Posterior cingulate gyrus (tissue), 11 donors: ENCODE data around the gene EAPP.
A peak's percentile ranks its signal among the peaks of the same experiment; 100 is the strongest.
"Not testable (repeated sequence)": the region's sequence is repeated elsewhere in the genome, so short reads cannot be mapped to it uniquely, and the experiment has no call there.

ENCODE experiments used
- DNase-seq, 10 donors: peaks; one replicate each; pipeline versions ENCODE4 v3.0.0 to v3.0.0-alpha.2; 2020 to 2021; ENCODE audit warnings: mixed read lengths in 3 of 10
- intact Hi-C: fragments of 100-400 bp; cut with DNase I; formaldehyde crosslinking; loops from one replicate; pipeline ENCODE4 v1.15.1; 2023

Gene EAPP

DNA sequence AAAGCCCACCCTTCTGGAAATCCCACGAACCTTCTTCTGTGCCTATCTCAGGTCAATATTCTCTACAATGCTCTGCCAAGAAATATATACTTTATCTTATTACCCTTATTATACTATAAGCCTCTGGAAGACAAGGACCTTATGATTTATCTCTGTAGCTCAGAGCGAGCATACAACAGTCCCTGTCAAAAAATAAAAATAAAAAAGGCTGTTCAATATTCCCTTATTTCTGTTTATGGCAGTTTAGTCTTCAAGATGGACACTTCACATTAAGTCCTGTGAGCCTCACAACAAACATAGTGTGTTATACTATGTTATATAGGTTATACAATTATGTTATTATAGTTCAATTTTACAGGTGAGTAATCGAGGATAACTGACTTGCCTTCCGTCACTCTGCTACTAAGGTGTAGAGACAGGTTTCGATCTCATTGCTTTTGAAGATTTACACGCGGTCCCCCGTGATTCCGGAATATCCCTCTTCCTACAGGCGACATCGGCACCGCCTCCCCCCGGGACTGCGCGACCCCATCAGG lies 562 bp downstream of the EAPP start:
- intact Hi-C loops, result loop anchor here (5.0 kb wide), 1 partner anchor 77 kb away; the partner anchor contains the start of gene SPTSSA
- no peak for DNase-seq

DNA sequence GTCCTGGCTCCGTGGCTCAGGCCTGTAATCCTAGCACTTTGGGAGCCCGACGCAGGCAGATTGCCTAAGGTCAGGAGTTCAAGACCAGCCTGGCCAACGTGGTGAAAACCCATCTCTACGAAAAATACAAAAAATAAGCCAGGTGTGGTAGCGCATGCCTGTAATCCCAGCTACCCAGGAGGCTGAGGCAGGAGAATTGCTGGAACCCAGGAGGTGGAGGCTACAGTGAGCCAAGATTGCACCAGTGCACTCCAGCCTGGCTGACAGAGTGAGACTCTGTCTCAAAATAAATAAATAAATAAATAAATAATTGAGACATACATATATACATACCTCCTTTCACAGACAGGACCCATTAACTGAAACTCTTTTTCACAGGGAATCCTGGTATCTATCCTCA lies 1.4 kb downstream of the EAPP start:
- DNase-seq, result peak in 1 of 10 donors; percentile 12
- intact Hi-C loops, result loop anchor here (5.0 kb wide), 1 partner anchor 76 kb away; the partner anchor contains the start of gene SPTSSA

DNA sequence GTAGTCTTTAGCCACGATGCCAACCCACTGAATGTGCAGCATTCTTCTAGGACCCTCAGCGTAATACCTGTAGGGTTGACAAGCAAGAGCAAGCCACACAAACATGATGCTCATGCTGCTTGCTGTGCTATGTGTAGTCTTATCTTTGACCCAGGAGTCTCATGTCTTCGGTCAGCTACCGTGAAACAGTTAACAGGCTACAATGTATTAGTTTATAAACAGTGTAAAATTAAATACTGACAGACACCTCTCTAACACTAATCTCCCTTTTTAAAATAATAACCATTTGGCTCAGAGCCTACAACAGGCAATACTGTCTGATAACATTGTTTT lies 1.9 kb downstream of the EAPP start:
- no peak for DNase-seq
- intact Hi-C loops, result loop anchor here (5.0 kb wide), 1 partner anchor 75 kb away; the partner anchor contains the start of gene SPTSSA

DNA sequence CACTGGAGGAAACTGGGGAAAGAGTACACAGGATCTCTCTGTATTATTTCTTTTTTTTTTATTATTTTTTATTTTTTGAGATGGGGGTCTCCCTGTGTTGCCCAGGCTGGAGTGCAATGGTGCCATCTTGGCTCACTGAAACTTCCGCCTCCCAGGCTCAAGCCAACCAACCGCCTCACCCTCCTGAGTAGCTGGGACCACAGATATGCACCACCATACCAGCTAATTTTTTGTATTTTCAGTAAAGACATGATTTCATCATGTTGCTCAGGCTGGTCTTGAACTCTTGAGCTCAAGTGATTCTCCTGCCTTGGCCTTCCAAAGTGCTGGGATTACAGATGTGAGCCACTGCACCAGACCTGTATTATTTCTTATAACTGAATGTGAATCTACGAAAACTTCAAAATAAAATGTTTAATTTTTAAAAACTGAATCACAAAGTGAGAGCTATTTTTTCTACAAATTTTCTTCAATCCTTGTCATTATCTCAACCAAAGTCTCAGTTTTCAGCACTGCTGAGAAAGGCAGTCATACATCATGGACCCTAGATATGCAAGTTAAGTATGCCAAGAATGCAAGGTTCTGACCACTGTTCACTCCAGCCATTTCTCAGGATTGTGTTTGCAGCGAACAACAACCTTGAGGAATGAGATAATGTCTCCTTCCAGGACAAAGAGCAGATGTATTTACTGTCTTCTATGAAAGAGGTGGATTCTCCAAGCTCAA lies 2.4 kb downstream of the EAPP start:
- no peak for DNase-seq
- intact Hi-C loops, result loop anchor here (5.0 kb wide), 1 partner anchor 75 kb away; the partner anchor contains the start of gene SPTSSA

DNA sequence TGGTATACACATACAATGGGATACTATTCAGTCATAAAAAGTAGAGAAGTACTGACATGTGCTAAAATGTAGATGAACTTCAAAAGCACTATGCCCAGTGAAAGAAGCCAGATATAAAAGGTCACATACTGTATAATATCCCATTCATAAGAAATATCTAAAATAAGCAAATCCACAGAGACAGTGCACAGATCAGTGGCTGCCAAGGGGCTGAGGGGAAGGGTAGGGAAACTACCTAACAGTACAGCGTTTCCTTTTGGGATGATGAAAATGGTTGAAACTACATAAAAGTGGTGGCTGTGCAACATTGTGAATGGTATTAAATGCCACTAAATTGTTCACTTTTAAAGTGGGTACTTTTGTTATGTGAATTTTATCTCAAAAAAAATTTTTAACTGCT lies 11.9 kb downstream of the EAPP start:
- intact Hi-C loops, result no loop called here
- DNase-seq, result no peak

DNA sequence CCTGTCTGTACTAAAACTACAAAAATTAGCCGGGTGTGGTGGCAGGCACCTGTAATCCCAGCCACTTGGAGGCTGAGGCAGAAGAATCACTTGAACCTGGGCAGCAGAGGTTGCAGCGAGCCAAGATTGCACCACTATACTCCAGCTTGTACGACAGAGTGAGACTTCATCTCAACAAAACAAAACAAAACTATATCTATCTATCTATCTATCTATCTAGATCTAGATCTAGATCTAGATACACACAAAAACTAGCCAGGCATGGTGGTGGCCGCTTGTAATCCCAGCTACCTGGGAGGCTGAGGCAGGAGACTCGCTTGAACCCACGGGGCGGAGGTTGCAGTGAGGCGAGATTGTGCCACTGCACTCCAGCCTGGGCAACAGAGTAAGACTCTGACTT lies 15.3 kb downstream of the EAPP start:
- intact Hi-C loops, result not testable (repeated sequence)

DNA sequence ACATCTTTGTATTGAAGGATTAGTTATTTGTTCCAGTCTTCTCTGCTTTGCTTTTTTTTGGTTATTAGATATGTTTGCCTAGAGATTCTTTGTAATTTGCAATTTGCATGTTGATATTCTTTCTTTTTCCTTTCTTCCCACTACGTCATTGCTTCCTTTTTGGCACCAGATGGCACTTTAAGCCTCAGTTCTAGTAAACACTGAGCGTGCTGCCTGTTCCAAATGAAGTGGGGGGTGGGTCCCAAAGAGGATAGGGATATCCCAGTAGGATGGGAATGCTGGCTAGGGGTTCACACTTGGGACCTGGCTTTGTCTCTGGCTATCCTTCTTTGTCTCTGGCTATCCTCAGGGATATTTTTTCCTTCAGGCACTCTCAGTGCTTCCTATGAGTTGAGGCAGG lies 17.0 kb downstream of the EAPP start:
- DNase-seq, result no peak
- intact Hi-C loops, result no loop called here

More for the DNA sequence above, 15.3 kb downstream of the EAPP start:
- DNase-seq, result not testable (repeated sequence)

DNA sequence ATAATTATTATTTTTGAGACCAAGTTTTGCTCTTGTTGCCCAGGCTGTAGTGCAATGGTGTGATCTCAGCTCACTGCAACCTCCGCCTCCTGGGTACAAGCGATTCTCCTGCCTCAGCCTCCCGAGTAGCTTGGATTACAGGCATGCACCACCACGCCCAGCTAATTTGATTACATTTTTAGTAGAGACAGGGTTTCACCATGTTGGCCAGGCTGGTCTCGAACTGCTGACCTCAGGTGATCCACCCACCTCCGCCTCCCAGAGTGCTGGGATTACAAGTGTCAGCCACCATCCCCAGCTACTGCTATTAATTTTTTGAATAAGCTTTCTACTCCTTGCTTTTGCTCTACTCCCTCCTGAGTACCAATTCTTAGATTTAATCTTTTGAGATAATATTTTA lies 18.4 kb downstream of the EAPP start:
- intact Hi-C loops, DNase-seq: not testable (repeated sequence)

DNA sequence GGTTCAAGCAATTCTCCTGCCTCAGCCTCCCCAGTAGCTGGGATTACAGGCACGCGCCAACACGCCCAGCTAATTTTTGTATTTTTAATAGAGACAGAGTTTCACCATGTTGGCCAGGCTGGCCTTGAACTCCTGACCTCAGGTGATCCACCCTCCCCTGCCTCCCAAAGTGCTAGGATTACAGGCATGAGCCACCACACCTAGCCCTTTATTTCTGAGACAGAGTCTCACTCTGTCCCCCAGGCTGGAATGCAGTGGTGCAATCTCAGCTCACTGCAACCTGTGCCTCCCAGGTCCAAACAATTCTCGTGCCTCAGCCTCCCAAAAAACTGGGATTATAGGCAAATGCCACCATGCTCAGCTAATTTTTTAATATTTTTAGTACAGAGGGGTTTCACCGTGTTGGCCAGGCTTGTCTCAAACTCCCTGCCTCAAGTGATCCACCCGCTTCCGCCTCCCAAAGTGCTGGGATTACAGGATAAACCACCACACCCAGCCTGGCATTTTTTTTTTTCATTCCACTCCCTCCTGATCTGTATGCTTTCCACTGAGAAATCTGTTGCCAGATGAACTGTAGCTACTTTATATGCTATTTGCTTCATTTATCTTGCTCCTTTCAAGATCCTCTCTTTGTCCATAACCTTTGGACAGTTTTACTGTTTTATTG lies 19.1 kb downstream of the EAPP start:
- intact Hi-C loops, result not testable (repeated sequence)

DNA sequence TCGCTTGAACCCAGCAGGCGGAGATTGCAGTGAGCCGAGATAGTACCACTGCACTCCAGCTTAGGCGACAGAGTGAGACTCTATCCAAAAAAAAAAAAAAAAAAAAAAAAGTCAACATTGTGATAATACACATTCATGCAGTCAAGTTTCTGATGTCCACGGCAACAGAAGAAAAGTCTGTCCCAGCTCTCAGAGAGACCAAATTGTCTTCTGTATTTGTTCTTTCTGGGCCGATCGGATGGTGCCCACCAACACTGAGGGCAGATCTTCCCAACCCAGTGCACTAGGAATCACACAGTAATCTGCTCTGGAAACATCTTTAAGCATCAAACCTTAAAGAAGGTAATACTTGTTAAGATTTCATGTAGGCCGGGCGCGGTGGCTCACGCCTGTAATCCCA lies 31.6 kb downstream of the EAPP start:
- DNase-seq, result no peak
- intact Hi-C loops, result no loop called here

More for the DNA sequence above, 19.1 kb downstream of the EAPP start:
- not testable (repeated sequence) for DNase-seq

DNA sequence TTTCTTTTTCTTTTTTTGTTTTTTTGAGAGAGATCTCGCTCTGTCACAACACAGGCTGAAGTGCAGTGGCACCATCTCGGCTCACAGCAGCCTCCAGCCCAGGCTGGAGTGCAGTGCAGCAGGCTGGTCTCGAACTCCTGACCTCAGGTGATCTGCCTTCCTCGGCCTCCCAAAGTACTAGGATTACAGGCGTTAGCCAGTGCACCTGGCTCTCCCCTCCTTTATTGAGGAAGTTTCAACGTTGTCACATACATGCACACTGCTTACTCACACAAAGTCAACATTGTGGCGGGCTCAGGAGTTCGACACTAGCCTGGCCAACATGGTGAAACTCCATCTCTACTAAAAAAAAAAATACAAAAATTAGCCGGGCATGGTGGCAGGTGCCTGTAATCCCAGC lies 32.0 kb downstream of the EAPP start:
- no peak for DNase-seq
- intact Hi-C loops, result no loop called here

DNA sequence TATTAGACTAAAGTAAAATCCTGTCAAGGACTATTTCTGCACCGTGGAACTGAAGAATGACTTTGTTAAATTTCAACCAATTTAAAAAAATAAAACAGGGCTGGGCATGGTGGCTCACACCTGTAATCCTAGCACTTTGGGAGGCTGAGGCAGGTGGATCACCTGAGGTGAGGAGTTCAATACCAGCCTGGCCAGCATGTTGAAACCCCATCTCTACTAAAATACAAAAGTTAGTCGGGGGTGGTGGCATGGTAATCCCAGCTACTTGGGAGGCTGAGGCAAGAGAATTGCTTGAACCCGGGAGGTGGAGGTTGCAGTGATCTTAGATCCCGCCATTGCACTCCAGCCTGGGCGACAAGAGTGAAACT lies 34.4 kb downstream of the EAPP start:
- not testable (repeated sequence) for DNase-seq

DNA sequence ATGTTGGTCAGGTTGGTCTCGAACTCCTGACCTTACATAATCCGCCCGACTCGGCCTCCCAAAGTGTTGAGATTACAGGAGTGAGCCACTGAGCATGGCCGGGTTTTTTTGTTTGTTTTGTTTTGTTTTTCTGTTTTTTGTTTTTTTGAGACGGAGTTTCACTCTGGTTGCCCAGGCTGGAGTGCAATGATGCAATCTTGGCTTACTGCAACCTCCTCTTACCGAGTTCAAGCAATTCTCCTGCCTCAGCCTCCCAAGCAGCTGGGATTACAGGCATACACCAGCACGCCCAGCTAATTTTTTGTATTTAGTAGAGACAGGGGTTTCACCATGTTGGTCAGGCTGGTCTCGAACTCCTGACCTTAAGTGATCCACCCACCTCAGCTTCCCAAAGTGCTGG lies 35.5 kb downstream of the EAPP start:
- intact Hi-C loops, DNase-seq: not testable (repeated sequence)

More for the DNA sequence above, 34.4 kb downstream of the EAPP start:
- intact Hi-C loops, result not testable (repeated sequence)

DNA sequence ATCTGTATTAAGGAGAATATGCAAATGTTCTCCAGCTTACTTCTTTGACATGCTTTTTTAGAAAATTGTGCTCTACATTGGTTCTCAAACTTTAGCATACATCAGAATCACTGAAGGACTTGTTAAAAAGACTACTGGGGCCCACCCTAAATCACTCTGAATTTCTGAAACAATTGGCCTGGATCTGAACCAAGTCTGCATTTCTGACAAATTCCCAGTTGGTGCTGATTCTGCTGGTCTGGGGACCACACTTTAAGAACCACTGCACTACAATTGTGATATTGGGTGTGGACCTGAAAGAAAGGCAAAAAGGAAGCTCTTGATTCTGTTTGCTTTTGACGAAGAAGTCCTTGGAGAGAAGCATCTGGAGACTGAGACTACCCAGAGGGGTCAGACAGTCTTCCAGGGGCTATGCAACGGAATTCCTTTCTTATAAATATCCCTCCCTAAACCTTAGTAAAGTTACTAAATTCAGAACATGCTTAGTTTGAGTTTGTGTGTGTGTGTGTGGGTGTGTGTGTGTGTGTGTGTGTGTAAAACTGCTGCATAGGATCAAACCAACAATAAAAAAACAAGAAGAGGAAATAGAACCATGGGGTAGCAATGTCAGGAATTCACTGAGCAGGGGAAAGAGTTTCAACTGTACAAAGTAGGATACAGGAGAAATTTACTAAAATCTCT lies 36.8 kb downstream of the EAPP start:
- intact Hi-C loops, result no loop called here
- DNase-seq, result no peak

DNA sequence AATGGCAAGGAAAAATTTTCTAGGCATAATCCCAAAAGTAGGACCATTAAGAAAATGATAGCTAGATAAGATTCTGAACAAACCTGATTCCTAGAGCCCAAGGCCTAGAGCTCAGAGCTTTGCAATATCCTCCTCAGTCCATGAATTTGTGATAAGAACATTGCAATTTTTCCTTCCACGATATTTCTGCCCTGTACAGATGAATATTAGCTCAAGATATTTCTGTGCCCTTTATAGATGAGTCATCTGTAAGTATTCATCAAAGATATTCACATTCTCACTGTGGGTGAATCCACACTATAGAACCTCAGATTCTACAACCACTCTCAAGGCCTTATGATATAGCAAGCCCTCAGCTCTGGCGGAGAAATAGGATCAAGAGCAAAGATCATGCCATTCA lies 37.5 kb downstream of the EAPP start:
- intact Hi-C loops, result no loop called here
- DNase-seq, result no peak

DNA sequence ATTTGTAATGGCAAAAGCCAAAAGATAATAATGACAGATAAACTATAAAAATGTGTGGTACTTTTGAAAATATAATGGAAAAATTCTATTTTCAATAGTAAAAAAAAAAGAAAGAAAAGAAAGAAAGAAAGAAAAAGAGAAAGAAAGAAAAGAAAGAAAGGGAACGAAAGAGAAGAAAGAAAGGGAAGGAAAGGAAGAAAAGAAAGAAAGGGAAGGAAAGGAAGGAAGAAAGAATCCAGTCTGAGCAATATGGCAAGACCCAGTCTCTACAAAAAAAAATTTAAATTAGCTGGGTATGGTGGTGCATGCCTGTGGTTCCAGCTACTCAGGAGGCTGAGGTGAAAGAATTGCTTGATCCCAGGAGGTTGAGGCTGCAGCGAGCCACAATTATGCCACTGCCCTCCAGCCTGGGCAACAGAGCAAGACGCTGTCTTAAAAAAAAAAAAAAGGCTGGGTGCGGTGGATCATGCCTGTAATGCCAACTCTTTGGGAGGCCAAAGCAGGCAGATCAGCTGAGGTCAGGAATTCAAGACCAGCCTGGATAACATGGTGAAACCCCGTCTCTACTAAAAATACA lies 38.4 kb downstream of the EAPP start:
- DNase-seq, result no peak
- intact Hi-C loops, result no loop called here

DNA sequence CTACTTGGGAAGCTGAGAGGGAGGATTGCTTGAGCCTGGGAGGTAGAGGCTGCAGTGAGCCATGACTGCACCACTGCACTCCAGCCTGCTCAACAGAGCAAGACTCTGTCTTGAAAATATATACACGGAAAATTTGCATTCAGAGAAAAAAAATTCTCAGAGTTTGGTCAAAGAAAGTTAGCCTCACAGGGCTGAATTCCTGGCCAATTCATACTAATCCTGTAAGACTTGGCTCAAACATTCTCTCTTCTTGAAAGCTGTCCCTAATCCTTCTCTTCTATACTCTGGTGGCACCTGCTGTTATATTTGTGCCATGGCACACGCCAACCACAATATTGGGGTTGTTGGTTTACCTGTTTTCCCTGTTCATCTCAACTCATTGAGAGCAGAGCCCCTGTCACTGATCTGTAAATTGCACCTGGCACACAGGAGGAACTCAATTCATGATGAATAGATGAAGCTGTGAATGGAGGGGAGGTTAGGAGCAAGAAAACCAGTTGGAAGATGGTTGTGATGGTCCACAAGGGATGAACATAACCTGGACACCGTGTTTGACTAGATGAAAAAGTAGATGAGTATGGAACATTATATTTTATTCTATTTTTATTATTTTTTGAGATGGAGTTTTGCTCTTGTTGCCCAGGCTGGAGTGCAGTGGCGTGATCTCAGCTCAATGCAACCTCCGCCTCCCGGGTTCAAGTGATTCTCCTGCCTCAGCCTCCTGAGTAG lies 40.7 kb downstream of the EAPP start:
- no peak for DNase-seq
- intact Hi-C loops, result no loop called here

DNA sequence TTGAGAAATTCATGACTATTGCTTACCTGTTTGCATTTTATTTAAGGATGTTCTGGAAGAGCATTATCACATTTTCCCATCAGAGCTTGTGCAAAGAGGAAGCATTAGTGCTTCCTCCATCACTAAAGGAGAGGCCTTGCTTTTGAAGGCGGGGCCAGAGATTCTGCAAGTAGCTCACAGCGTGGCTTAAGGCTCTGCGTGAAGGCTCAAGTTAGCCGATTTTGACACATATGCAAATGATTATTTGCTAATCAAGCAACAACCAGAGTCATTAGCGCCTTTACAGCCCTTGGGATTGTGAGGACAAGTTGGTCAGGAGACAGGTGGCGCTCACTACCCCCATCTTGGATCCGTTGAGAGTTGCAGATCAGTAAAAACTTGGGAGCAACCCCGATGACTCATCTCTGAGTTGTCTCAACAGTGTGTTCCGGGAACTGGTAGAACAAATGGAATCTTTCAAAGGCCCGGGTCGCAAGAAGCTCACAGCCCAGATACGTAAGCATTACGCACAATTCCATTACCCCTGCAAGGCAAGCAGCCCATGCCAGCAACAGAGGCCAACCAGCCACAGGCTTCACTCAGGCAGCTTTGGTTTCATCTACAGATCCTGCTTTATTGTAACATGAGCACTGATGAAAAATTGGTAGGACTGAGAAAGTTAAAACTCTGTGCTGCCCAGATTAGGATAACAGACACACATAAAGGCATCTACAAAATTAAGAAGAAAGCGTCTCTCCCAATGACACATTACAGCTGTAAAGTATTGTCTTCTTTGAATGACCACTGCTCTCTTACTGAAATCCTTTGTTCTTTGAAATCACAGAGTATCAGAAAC lies 42.6 kb downstream of the EAPP start:
- DNase-seq, result peak in 8 of 10 donors; percentile 23 to 91 (median 46)
- intact Hi-C loops, result no loop called here

DNA sequence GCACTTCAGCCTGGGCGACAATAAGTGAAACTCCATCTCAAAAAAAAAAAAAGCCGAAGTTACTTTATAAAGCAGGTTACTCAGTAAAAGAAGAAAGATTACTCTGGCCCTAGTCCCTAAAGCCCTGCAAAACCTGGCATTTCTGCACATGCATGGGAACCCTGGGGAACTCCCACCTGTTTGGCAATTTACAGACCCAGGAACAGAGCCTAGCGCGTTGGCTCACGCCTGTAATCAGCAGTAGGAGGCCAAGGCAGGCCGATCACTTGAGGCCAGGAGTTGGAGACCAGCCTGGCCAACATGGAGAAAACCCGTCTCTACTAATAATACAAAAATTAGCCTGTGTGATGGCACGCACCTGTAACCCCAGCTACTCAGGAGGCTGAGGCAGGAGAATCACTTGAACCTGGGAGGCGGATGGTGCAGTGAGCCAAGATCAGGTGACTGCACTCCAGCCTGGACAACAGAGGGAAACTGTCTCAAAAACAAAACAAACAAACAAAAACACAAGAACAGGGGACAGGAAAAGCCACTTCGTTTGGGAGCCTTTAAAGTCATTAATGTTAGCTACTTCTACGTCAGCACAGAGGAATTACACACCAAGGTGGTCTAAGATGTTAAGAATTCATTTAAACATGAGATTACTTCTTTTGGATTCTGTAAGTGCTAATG lies 43.4 kb downstream of the EAPP start:
- DNase-seq, result peak in 1 of 10 donors; percentile 31
- intact Hi-C loops, result no loop called here
